Cortex of kidney (tissue), 1 donor: ENCODE results near the gene PLEKHG7.
"Not testable (repeated sequence)": the region's sequence is repeated elsewhere in the genome, so short reads cannot be mapped to it uniquely, and the experiment has no call there.

Experiments
- DNase-seq: peaks from one replicate; lab custom pipeline; 2025; lab: John Stamatoyannopoulos, UW

PLEKHG7 gene

GRCh38 chr12:92702754-92703679 is at the start of gene PLEKHG7:
PLEKHG7 (plus strand) TSS chr12:92702989; CDS start chr12:92706632, 3,643 bp downstream.
- peak; percentile 5 for DNase-seq

GRCh38 chr12:92654256-92654655 is 48.5 kb upstream of the PLEKHG7 start:
- not testable (repeated sequence) for DNase-seq

- no peak for DNase-seq
These were observed 47.9 kb upstream of the PLEKHG7 start for GRCh38 chr12:92654929-92655328.

- no peak for DNase-seq
These were observed 45.9 kb upstream of the PLEKHG7 start for GRCh38 chr12:92656911-92657310.

- DNase-seq = no peak
These were observed 45.0 kb upstream of the PLEKHG7 start for GRCh38 chr12:92657770-92658169.

GRCh38 chr12:92658611-92659010 is 44.2 kb upstream of the PLEKHG7 start:
- DNase-seq = no peak

GRCh38 chr12:92661269-92661668 is 41.5 kb upstream of the PLEKHG7 start:
- no peak for DNase-seq

- DNase-seq = no peak
These were observed 37.3 kb upstream of the PLEKHG7 start for GRCh38 chr12:92665496-92665895.

- no peak for DNase-seq
These were observed 34.0 kb upstream of the PLEKHG7 start for GRCh38 chr12:92668739-92669138.

- DNase-seq = not testable (repeated sequence)
These were observed 31.3 kb upstream of the PLEKHG7 start for GRCh38 chr12:92671524-92671923.

GRCh38 chr12:92673756-92674155 is 29.0 kb upstream of the PLEKHG7 start:
- DNase-seq = no peak

GRCh38 chr12:92674500-92674899 is 28.3 kb upstream of the PLEKHG7 start:
- DNase-seq = no peak

- DNase-seq = no peak
These were observed 27.5 kb upstream of the PLEKHG7 start for GRCh38 chr12:92675092-92675865.

- no peak for DNase-seq
These were observed 26.1 kb upstream of the PLEKHG7 start for GRCh38 chr12:92676710-92677109.

- no peak for DNase-seq
These were observed 12.2 kb upstream of the PLEKHG7 start for GRCh38 chr12:92690601-92691000.

GRCh38 chr12:92695056-92695455 is 7.7 kb upstream of the PLEKHG7 start:
- no peak for DNase-seq

- DNase-seq = no peak
These were observed 7.2 kb upstream of the PLEKHG7 start for GRCh38 chr12:92695577-92695976.

GRCh38 chr12:92696216-92696615 is 6.6 kb upstream of the PLEKHG7 start:
- no peak for DNase-seq

GRCh38 chr12:92698474-92698873 is 4.3 kb upstream of the PLEKHG7 start:
- no peak for DNase-seq

GRCh38 chr12:92701441-92701840 is 1.3 kb upstream of the PLEKHG7 start:
- DNase-seq = no peak

GRCh38 chr12:92703786-92704185 is 997 bp downstream of the PLEKHG7 start:
- DNase-seq = no peak

GRCh38 chr12:92706594-92706993 is 3.8 kb downstream of the PLEKHG7 start:
- no peak for DNase-seq

- no peak for DNase-seq
These were observed 5.1 kb downstream of the PLEKHG7 start for GRCh38 chr12:92707926-92708325.
